GM18873 (cell line): Measurements from ENCODE around the gene SOHLH1.

Source experiments
- ATAC-seq: cut with Tn5 transposase; IDR thresholded peaks from one replicate; pipeline ENCODE4 v1.9.1; 2021; ENCODE audit warnings: mild to moderate bottlenecking, moderate library complexity, moderate number of reproducible peaks; ENCODE audit not compliant: unreplicated experiment, low FRiP score

Gene SOHLH1

GRCh38 chr9:135663451-135663770 lies 35.9 kb downstream of the SOHLH1 start:
- no peak for ATAC-seq

- no peak for ATAC-seq
Observed at GRCh38 chr9:135662758-135663450, 36.4 kb downstream of the SOHLH1 start, which contains the start of gene LCN9. TSS of gene LCN9 (plus strand) at chr9:135663309. CDS start at chr9:135663322, 13 bp downstream.

- ATAC-seq, result no peak
Observed at GRCh38 chr9:135661816-135662560, 37.3 kb downstream of the SOHLH1 start.

DNA sequence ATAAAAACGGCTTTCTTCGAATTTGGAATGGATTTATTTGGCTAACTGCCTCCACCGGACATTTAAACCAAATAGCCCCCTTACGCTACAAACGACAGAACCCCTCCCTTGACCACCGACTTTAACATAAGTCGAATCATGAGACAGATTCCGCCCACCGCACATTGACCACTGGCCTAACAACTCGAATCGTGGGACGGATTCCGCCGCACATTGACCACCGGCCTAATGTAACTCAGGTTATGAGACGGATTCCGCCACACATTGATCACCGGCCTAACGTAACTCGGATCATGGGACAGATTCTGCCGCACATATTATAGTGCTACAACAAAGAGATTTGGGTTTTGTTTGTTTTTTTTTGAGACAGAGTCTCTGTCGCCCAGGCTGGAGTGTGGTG lies 38.9 kb downstream of the SOHLH1 start:
- ATAC-seq, result no peak

DNA sequence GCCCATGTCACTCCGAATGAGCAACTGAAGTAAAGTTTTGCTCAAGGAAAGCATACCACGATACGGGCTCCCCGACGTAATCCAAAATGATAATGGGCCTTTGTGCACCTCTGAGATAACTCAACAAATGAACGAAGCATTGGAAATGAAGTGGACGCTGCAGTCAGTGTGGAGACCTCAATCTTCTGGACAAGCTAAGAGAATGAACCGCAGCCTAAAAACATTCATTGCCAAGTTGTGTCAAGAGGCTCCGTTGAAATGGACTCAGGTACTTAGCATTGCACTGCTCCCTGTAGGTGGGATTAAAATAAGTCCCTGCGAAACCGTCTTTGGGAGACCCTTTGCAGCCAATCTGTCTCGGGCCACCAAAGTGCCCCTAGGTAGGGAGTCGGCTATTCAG lies 40.0 kb downstream of the SOHLH1 start:
- no peak for ATAC-seq

DNA sequence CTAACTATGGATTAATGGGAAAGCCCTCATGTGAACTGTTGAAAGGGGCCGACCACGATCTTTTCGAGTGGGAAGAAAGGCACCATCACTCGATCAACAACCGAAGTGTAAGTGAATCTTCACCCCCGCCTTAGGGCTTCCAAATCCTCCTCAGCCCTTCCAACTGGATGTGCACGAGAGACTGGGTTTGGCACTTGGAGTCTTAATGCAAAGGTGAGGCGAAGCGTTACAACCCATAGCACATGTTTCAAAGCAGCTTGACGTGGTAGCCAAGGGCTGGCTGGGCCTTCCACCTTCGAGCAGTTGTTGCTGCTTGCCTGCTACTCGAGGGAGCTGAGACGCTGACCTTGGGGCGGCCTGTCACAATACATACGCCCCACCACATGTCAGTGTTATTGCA lies 41.9 kb downstream of the SOHLH1 start:
- no peak for ATAC-seq

DNA sequence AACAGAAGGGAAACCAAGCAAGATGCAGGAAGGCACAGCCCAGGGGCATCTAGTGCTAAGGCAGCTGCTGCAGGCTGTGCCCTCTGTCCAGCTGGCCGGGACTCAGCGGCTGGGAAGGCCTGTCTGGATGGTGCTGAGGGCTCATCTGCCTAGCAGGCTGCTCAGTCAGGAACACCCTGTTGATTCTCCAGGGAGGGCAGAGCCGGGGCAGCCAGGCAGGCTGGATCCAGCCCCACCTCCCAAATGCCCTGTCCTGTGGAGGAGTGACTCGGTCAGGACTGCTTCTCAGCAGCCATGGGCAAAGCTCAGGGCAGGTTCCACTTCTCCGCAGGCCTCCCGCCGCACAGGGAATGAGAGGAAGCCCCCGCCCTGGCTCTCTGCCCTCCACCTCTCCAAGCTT lies 44.0 kb downstream of the SOHLH1 start:
- no peak for ATAC-seq

DNA sequence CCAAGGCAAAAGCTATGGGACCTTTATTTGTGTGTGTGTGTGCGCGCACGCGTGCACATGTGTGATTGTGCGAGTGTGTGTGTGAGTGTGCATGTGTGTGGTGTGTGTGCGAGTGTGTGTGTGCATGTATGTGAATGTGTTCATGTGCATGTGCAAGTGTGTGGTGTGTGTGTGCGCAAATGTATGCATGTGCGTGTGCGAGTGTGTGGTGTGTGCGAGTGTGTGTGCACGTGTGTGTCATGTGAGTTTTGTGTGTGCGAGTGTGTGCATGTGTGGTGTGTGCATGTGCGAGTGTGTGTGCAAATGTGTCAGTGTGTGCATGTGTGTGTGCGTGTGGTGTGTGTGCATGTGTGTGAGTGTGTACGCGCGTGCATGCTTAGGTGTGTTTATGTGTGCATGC lies 48.9 kb downstream of the SOHLH1 start:
- no peak for ATAC-seq

- no peak for ATAC-seq
Observed at GRCh38 chr9:135649508-135649907, 49.8 kb downstream of the SOHLH1 start.

GRCh38 chr9:135648494-135649410 lies 50.5 kb downstream of the SOHLH1 start:
- ATAC-seq, result no peak

DNA sequence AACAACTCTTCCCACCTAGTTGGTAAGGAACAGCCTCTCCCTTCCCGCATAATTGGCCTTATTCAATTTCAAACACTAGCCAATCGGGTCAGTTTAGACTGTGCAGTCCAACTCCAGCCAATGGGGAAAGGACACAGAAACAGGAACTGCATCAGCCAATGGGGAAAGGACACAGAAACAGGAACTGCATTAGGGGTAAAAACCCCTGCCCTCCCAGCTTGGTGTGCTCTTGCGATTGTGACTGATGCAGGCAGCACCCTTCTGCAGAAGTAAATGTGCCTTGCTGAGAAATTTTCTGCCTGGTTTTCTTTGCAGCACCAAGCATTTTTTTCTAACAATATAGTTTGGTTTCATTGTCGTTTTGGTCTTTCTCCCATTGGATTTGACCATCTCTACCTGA lies 51.4 kb downstream of the SOHLH1 start:
- ATAC-seq, result no peak

GRCh38 chr9:135644631-135645218 lies 54.6 kb downstream of the SOHLH1 start:
- ATAC-seq, result no peak
